ENCODE results near the gene KCNQ1. TPM values are rescaled to one million over a fixed set of nuclear protein-coding genes. Genes with fewer than 3 reads are reported as not detected.

The KCNQ1 gene
- total RNA-seq, 1 experiment from 2014 or later: 2.3 TPM

GRCh38 chr11:2398664-2399355, 46.0 kb upstream of the KCNQ1 start:
- H4K5ac ChIP-seq (ENCODE audit: insufficient read length, low read depth, low read length): no peak overlapping the region
- H3K9ac ChIP-seq (ENCODE audit: extremely low read depth, insufficient read length, low read length): no peak overlapping the region
- no peak overlapping the region for H4K8ac ChIP-seq (replicated peaks; ENCODE audit: insufficient read length, low read depth, low read length)
- H3K4me2 ChIP-seq (ENCODE audit: insufficient read depth, insufficient read length, low read length): peak overlapping the region; percentile 73
- H3K4me1 Mint-ChIP-seq: peaks cover 3 to 8% of the 10 kb centered on the region in 2 experiments
- WGBS (ENCODE audit: extremely low coverage, insufficient read length, low lambda C conversion rate): no CpG with 5 or more reads among the region's 7 CpGs
- peak overlapping the region; percentile 81 to 88 for H3K4me3 Mint-ChIP-seq
- H3K36me3 Mint-ChIP-seq (ENCODE audit: insufficient read depth in 1 of 3, low read depth in 3 of 3): peaks cover 4 to 37% (median 25%) of the 10 kb centered on the region in 3 experiments; a peak in 6 of 7 replicates
- no peaks in the 10 kb centered on the region for H3K79me2 ChIP-seq (ENCODE audit: insufficient read depth, low read length)
- H2BK12ac ChIP-seq (ENCODE audit: insufficient read length, low read depth, low read length): no peak overlapping the region
- H3T11ph ChIP-seq (ENCODE audit: low read length): no peak overlapping the region
- no peaks in the 10 kb centered on the region for H4K20me1 ChIP-seq (ENCODE audit: control insufficient read depth, insufficient read depth, insufficient read length)
- H3K14ac ChIP-seq (ENCODE audit: insufficient read depth, low read length): no peak overlapping the region
- H2BK5ac ChIP-seq (ENCODE audit: insufficient read length, low read length): no peak overlapping the region
- H2AFZ ChIP-seq (ENCODE audit: low read length): no peak overlapping the region
- H3K23ac ChIP-seq (ENCODE audit: insufficient read length, low read depth, low read length): no peak overlapping the region
- no peak overlapping the region for H3K18ac ChIP-seq (ENCODE audit: insufficient read length, low read depth, low read length)
- no peaks in the 10 kb centered on the region for H3K9me3 ChIP-seq (ENCODE audit: control insufficient read depth, low read depth, low read length)
- no peak for DNase-seq
- H3K79me1 ChIP-seq (ENCODE audit: insufficient read depth, low read depth, low read length, poor library complexity, severe bottlenecking): no peaks in the 10 kb centered on the region
- H4K91ac ChIP-seq (ENCODE audit: insufficient read length, low read depth, low read length): no peak overlapping the region
- peaks cover 13% of the 10 kb centered on the region for H3K23me2 ChIP-seq (ENCODE audit: insufficient read length, low read depth, low read length, poor library complexity, severe bottlenecking)
- no peak overlapping the region for H2BK120ac ChIP-seq (ENCODE audit: low read depth, low read length, poor library complexity, severe bottlenecking)
- H3K4me1 ChIP-seq (ENCODE audit: insufficient read depth, low read length): no peaks in the 10 kb centered on the region
- H3K9me3 Mint-ChIP-seq: no peaks in the 10 kb centered on the region
- TF ChIP-seq CTCF (conservative IDR thresholded peaks at IDR 0.05): no peak
- H3K4ac ChIP-seq (ENCODE audit: low read depth, low read length): no peak overlapping the region
- H3K27me3 ChIP-seq (ENCODE audit: insufficient read depth, low read length): no peaks in the 10 kb centered on the region
- H3K27ac Mint-ChIP-seq: peak overlapping the region; percentile 68 to 91 (median 82); a peak in 4 of 7 replicates
- no peak overlapping the region for H2AK5ac ChIP-seq (ENCODE audit: insufficient read length, low read length)
- no peak overlapping the region for H3K27ac ChIP-seq (ENCODE audit: insufficient read length, low read depth, low read length)
- no peak overlapping the region for H3K56ac ChIP-seq (ENCODE audit: insufficient read length, low read depth, low read length)
- no peaks in the 10 kb centered on the region for H3K27me3 Mint-ChIP-seq (ENCODE audit: low read depth)
- H2BK20ac ChIP-seq (ENCODE audit: low read depth, low read length, poor library complexity, severe bottlenecking): no peak overlapping the region
- H2BK15ac ChIP-seq (ENCODE audit: low read depth, low read length): no peak overlapping the region

All from H9 (cell line).